ENCODE results near the gene AARS1. TPM values are rescaled to one million over a fixed set of nuclear protein-coding genes. Genes with fewer than 3 reads are reported as not detected.
"Not testable (repeated sequence)": the region's sequence is repeated elsewhere in the genome, so short reads cannot be mapped to it uniquely, and the experiment has no call there.

Gene AARS1
- 85.4 TPM for total RNA-seq

- DNase-seq (ENCODE audit: low spot score): peak; percentile 98
Observed at GRCh38 chr16:70289229-70290094, at the start of gene AARS1. TSS of gene AARS1 (minus strand) at chr16:70289506. CDS start at chr16:70282763, 6,743 bp downstream.

GRCh38 chr16:70337814-70338213, 48.5 kb upstream of the AARS1 start:
- no peak for DNase-seq (ENCODE audit: low spot score)

GRCh38 chr16:70332728-70333127, 43.4 kb upstream of the AARS1 start:
- DNase-seq (ENCODE audit: low spot score): not testable (repeated sequence)

GRCh38 chr16:70331588-70332358, 42.5 kb upstream of the AARS1 start:
- DNase-seq (ENCODE audit: low spot score): no peak

GRCh38 chr16:70331091-70331490, 41.8 kb upstream of the AARS1 start:
- DNase-seq (ENCODE audit: low spot score): no peak

GRCh38 chr16:70324998-70325747, 35.9 kb upstream of the AARS1 start:
- no peak for DNase-seq (ENCODE audit: low spot score)

- DNase-seq (ENCODE audit: low spot score): no peak
Observed at GRCh38 chr16:70320121-70320520, 30.8 kb upstream of the AARS1 start.

- not testable (repeated sequence) for DNase-seq (ENCODE audit: low spot score)
Observed at GRCh38 chr16:70307726-70308125, 18.4 kb upstream of the AARS1 start.

GRCh38 chr16:70306880-70307279, 17.6 kb upstream of the AARS1 start:
- DNase-seq (ENCODE audit: low spot score): no peak

- DNase-seq (ENCODE audit: low spot score): no peak
Observed at GRCh38 chr16:70304892-70305448, 15.7 kb upstream of the AARS1 start.

GRCh38 chr16:70302745-70303144, 13.4 kb upstream of the AARS1 start:
- no peak for DNase-seq (ENCODE audit: low spot score)

- no peak for DNase-seq (ENCODE audit: low spot score)
Observed at GRCh38 chr16:70301121-70301520, 11.8 kb upstream of the AARS1 start.

GRCh38 chr16:70298988-70299938, 10.0 kb upstream of the AARS1 start, which contains the start of gene DDX19B:
TSS of gene DDX19B (plus strand) at chr16:70299186. CDS start at chr16:70299298, 112 bp downstream.
- DNase-seq (ENCODE audit: low spot score): peak; percentile 80

- DNase-seq (ENCODE audit: low spot score): no peak
Observed at GRCh38 chr16:70295634-70296033, 6.3 kb upstream of the AARS1 start.

- DNase-seq (ENCODE audit: low spot score): no peak
Observed at GRCh38 chr16:70294385-70295025, 5.2 kb upstream of the AARS1 start.

- DNase-seq (ENCODE audit: low spot score): not testable (repeated sequence)
Observed at GRCh38 chr16:70292148-70292547, 2.8 kb upstream of the AARS1 start.

- DNase-seq (ENCODE audit: low spot score): no peak
Observed at GRCh38 chr16:70290949-70291519, 1.7 kb upstream of the AARS1 start.

GRCh38 chr16:70287304-70287971, 1.9 kb downstream of the AARS1 start:
- not testable (repeated sequence) for DNase-seq (ENCODE audit: low spot score)

- no peak for DNase-seq (ENCODE audit: low spot score)
Observed at GRCh38 chr16:70276392-70276791, 12.9 kb downstream of the AARS1 start.

Measured in mucosa of gallbladder (tissue), 1 donor.